Stimulated activated CD8-positive, alpha-beta memory T cell treated with anti-CD3 and anti-CD28 coated beads, Interleukin-15, amount 100 ng/mL, for 48 hours (primary cell): Measurements from ENCODE around the gene RUNX3.
"Not testable (repeated sequence)": the region's sequence is repeated elsewhere in the genome, so short reads cannot be mapped to it uniquely, and the experiment has no call there.

Experiments
- DNase-seq, 2 donors: peaks; one replicate each; pipeline ENCODE4 v3.0.0-alpha.2; 2020; ENCODE audit warnings: low read depth in 2 of 2

Gene RUNX3

GRCh38 chr1:24914226-24915069 is 15.6 kb downstream of the RUNX3 start:
- DNase-seq = no peak

GRCh38 chr1:24913616-24914225 is 16.4 kb downstream of the RUNX3 start:
- DNase-seq = no peak

GRCh38 chr1:24913274-24913604 is 16.8 kb downstream of the RUNX3 start:
- DNase-seq = no peak

GRCh38 chr1:24912376-24913273 is 17.5 kb downstream of the RUNX3 start:
- no peak for DNase-seq

- no peak for DNase-seq
Observed at GRCh38 chr1:24911651-24912155, 18.4 kb downstream of the RUNX3 start.

- peak; percentile 82 for DNase-seq
Observed at GRCh38 chr1:24910751-24911650, 19.1 kb downstream of the RUNX3 start.

- no peak for DNase-seq
Observed at GRCh38 chr1:24910210-24910609, 19.9 kb downstream of the RUNX3 start.

- DNase-seq = no peak
Observed at GRCh38 chr1:24909388-24909898, 20.6 kb downstream of the RUNX3 start.

- DNase-seq = no peak
Observed at GRCh38 chr1:24908591-24909259, 21.4 kb downstream of the RUNX3 start.

GRCh38 chr1:24907587-24908294 is 22.3 kb downstream of the RUNX3 start:
- not testable (repeated sequence) for DNase-seq

GRCh38 chr1:24906760-24907490 is 23.2 kb downstream of the RUNX3 start:
- DNase-seq = no peak

- no peak for DNase-seq
Observed at GRCh38 chr1:24905979-24906720, 23.9 kb downstream of the RUNX3 start.

GRCh38 chr1:24905355-24905978 is 24.6 kb downstream of the RUNX3 start:
- DNase-seq = no peak

GRCh38 chr1:24904731-24905354 is 25.2 kb downstream of the RUNX3 start:
- DNase-seq = no peak

GRCh38 chr1:24903955-24904730 is 25.9 kb downstream of the RUNX3 start:
- DNase-seq = no peak

- no peak for DNase-seq
Observed at GRCh38 chr1:24903560-24903954, 26.5 kb downstream of the RUNX3 start.
